Right lobe of liver (tissue), 4 donors: Measurements from ENCODE around the gene ZNF474.

Experiments
- CTCF ChIP-seq, 4 donors: fragments of 200-600 bp in 3 of 4; fragments of 450-650 bp in 1 of 4; IDR thresholded peaks; one replicate each; pipeline versions ENCODE4 v1.5.1 to v1.8.0; 2016 to 2022; ENCODE audit warnings: antibody characterized with exemption in 4 of 4, mild to moderate bottlenecking in 2 of 4
- POLR2A ChIP-seq: fragments of 450-650 bp; IDR thresholded peaks from one replicate; pipeline ENCODE4 v1.6.1; 2017; ENCODE audit warnings: antibody characterized with exemption, mild to moderate bottlenecking
- donor health status: DM: no; HTN: no; CAD: no.
- donor health status: DM: no; HTN: no; CAD: no.
- donor health status: DM: no; HTN: yes; CAD: no.

- TF ChIP-seq CTCF (IDR thresholded peaks at IDR 0.05): no peak
- TF ChIP-seq POLR2A: no peak
Measured at GRCh38 chr5:122141751-122142150, 12.4 kb downstream of the ZNF474 start.
